HepG2 (cell line): ENCODE results near the gene IMPDH1.

Experiments
- ETV5 ChIP-seq: IDR thresholded peaks from 2 replicates; pipeline ENCODE4 v1.6.1; 2018; ENCODE audit warnings: missing biosample characterization, missing genetic modification reagents, inconsistent platforms, borderline replicate concordance
- JUND ChIP-seq: sonication (generic); formaldehyde crosslinking; IDR thresholded peaks from 2 replicates; pipeline ENCODE4 v1.8.0; 2022; ENCODE audit warnings: mild to moderate bottlenecking, missing genetic modification reagents
- ZBTB21 ChIP-seq: sonication (generic); formaldehyde crosslinking; IDR thresholded peaks from 2 replicates; pipeline ENCODE4 v1.4.0; 2020; ENCODE audit warnings: missing genetic modification reagents
- ZNF468 ChIP-seq: sonication (generic); formaldehyde crosslinking; IDR thresholded peaks from 2 replicates; pipeline ENCODE4 v1.8.0; 2022; ENCODE audit warnings: mild to moderate bottlenecking, moderate library complexity, missing genetic modification reagents

GRCh38 chr7:128454808-128455542 lies 45.2 kb upstream of the IMPDH1 start:
- TF ChIP-seq ZBTB21 (CRISPR knock-in tag) (no peak), ZNF468 (CRISPR knock-in tag) (no peak), JUND (no peak), ETV5 (CRISPR knock-in tag) (no peak)
